ENCODE measurements around the gene EFCC1.

DNA sequence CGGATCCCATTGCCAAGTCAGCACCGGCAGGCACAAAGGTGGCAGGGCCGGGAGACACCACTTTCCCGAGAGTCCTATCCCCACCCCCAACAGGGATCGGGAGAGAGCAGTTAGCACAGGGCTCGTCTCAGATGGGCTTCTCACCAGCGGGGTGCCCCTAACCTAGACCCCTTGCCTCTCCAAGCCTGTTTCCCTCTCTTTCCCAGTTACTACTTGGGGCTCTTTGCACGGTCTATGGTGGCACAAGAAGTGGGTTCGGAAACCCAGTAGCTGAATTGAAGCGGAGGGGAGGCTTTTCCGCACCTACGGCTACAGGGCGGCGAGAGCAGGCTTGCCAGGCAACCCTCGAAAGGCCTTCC lies 383 bp upstream of the EFCC1 start:
- TF ChIP-seq JUN (IDR thresholded peaks at IDR 0.05) (no peak), CHD2 (IDR thresholded peaks at IDR 0.05; ENCODE audit: low read length, partially characterized antibody) (no peak), POLR2A (IDR thresholded peaks at IDR 0.05; ENCODE audit: low read length) (no peak), MYC (IDR thresholded peaks at IDR 0.05; ENCODE audit: borderline replicate concordance, low read length) (no peak), CEBPB (IDR thresholded peaks at IDR 0.05) (no peak), HDAC2 (IDR thresholded peaks at IDR 0.05) (no peak)
- TF ChIP-seq, protein P1, sequence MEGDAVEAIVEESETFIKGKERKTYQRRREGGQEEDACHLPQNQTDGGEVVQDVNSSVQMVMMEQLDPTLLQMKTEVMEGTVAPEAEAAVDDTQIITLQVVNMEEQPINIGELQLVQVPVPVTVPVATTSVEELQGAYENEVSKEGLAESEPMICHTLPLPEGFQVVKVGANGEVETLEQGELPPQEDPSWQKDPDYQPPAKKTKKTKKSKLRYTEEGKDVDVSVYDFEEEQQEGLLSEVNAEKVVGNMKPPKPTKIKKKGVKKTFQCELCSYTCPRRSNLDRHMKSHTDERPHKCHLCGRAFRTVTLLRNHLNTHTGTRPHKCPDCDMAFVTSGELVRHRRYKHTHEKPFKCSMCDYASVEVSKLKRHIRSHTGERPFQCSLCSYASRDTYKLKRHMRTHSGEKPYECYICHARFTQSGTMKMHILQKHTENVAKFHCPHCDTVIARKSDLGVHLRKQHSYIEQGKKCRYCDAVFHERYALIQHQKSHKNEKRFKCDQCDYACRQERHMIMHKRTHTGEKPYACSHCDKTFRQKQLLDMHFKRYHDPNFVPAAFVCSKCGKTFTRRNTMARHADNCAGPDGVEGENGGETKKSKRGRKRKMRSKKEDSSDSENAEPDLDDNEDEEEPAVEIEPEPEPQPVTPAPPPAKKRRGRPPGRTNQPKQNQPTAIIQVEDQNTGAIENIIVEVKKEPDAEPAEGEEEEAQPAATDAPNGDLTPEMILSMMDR (IDR thresholded peaks at IDR 0.05): no peak
- TF ChIP-seq, protein P2, sequence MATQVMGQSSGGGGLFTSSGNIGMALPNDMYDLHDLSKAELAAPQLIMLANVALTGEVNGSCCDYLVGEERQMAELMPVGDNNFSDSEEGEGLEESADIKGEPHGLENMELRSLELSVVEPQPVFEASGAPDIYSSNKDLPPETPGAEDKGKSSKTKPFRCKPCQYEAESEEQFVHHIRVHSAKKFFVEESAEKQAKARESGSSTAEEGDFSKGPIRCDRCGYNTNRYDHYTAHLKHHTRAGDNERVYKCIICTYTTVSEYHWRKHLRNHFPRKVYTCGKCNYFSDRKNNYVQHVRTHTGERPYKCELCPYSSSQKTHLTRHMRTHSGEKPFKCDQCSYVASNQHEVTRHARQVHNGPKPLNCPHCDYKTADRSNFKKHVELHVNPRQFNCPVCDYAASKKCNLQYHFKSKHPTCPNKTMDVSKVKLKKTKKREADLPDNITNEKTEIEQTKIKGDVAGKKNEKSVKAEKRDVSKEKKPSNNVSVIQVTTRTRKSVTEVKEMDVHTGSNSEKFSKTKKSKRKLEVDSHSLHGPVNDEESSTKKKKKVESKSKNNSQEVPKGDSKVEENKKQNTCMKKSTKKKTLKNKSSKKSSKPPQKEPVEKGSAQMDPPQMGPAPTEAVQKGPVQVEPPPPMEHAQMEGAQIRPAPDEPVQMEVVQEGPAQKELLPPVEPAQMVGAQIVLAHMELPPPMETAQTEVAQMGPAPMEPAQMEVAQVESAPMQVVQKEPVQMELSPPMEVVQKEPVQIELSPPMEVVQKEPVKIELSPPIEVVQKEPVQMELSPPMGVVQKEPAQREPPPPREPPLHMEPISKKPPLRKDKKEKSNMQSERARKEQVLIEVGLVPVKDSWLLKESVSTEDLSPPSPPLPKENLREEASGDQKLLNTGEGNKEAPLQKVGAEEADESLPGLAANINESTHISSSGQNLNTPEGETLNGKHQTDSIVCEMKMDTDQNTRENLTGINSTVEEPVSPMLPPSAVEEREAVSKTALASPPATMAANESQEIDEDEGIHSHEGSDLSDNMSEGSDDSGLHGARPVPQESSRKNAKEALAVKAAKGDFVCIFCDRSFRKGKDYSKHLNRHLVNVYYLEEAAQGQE (IDR thresholded peaks at IDR 0.05): no peak
